H9 (cell line): Measurements from ENCODE around the gene CLIC6. TPM values are rescaled to one million over a fixed set of nuclear protein-coding genes. Genes with fewer than 3 reads are reported as not detected.

Source experiments
- DNase-seq: peaks from one replicate; pipeline ENCODE4 v3.0.0-alpha.2; 2017
- H2AFZ ChIP-seq: one replicate; pipeline ENCODE4 v1.6.1; 2013; ENCODE audit warnings: mild to moderate bottlenecking, low read length, control low read depth, moderate library complexity
- H2AK5ac ChIP-seq: 2 replicates; pipeline ENCODE4 v1.6.1; 2013; ENCODE audit warnings: low read length, control low read depth, mixed read lengths; ENCODE audit not compliant: insufficient read length
- H2BK120ac ChIP-seq: one replicate; pipeline ENCODE4 v1.6.1; 2013; ENCODE audit warnings: low read depth, mild to moderate bottlenecking, low read length, control low read depth, inconsistent platforms; ENCODE audit not compliant: poor library complexity, severe bottlenecking
- H2BK12ac ChIP-seq: 2 replicates; pipeline ENCODE4 v1.6.1; 2013; ENCODE audit warnings: low read length, control low read depth, mixed read lengths, low read depth; ENCODE audit not compliant: insufficient read length
- H2BK15ac ChIP-seq: 2 replicates; pipeline ENCODE4 v1.6.1; 2013; ENCODE audit warnings: low read depth, low read length, control low read depth
- H2BK20ac ChIP-seq: one replicate; pipeline ENCODE4 v1.6.1; 2013; ENCODE audit warnings: low read depth, mild to moderate bottlenecking, low read length, control low read depth, inconsistent platforms; ENCODE audit not compliant: poor library complexity, severe bottlenecking
- H2BK5ac ChIP-seq: 2 replicates; pipeline ENCODE4 v1.6.1; 2013; ENCODE audit warnings: low read length, control low read depth, mixed read lengths; ENCODE audit not compliant: insufficient read length
- H3K14ac ChIP-seq: 2 replicates; pipeline ENCODE4 v1.6.1; 2013; ENCODE audit warnings: low read length, control low read depth; ENCODE audit not compliant: insufficient read depth
- H3K18ac ChIP-seq: 2 replicates; pipeline ENCODE4 v1.6.1; 2013; ENCODE audit warnings: low read depth, mild to moderate bottlenecking, mixed read lengths, low read length, control low read depth; ENCODE audit not compliant: insufficient read length
- H3K23ac ChIP-seq: 2 replicates; pipeline ENCODE4 v1.6.1; 2013; ENCODE audit warnings: low read length, control low read depth, mixed read lengths, low read depth; ENCODE audit not compliant: insufficient read length
- H3K23me2 ChIP-seq: 2 replicates; pipeline ENCODE4 v1.6.1; 2013; ENCODE audit warnings: low read depth, mild to moderate bottlenecking, mixed read lengths, low read length, control low read depth; ENCODE audit not compliant: insufficient read length, poor library complexity, severe bottlenecking
- H3K27ac ChIP-seq: 2 replicates; pipeline ENCODE4 v1.5.1; 2013; ENCODE audit warnings: low read length, control low read depth, mixed read lengths, low read depth; ENCODE audit not compliant: insufficient read length
- H3K27me3 ChIP-seq: 2 replicates; pipeline ENCODE4 v1.6.1; 2013; ENCODE audit warnings: low read length, control low read depth, inconsistent platforms; ENCODE audit not compliant: insufficient read depth
- H3K4ac ChIP-seq: 2 replicates; pipeline ENCODE4 v1.6.1; 2013; ENCODE audit warnings: low read depth, mild to moderate bottlenecking, control low read depth, inconsistent platforms, low read length, moderate library complexity
- H3K4me1 ChIP-seq: 2 replicates; pipeline ENCODE4 v1.6.1; 2013; ENCODE audit warnings: low read length, control low read depth, inconsistent platforms; ENCODE audit not compliant: insufficient read depth
- H3K4me2 ChIP-seq: 2 replicates; pipeline ENCODE4 v1.6.1; 2013; ENCODE audit warnings: low read length, control low read depth, mixed read lengths; ENCODE audit not compliant: insufficient read length, insufficient read depth
- H3K56ac ChIP-seq: 2 replicates; pipeline ENCODE4 v1.6.1; 2013; ENCODE audit warnings: low read depth, mild to moderate bottlenecking, mixed read lengths, low read length, control low read depth; ENCODE audit not compliant: insufficient read length
- H3K79me1 ChIP-seq: 2 replicates; pipeline ENCODE4 v1.6.1; 2013; ENCODE audit warnings: low read depth, mild to moderate bottlenecking, moderate library complexity, low read length, control low read depth, inconsistent platforms; ENCODE audit not compliant: insufficient read depth, poor library complexity, severe bottlenecking
- H3K79me2 ChIP-seq: 2 replicates; pipeline ENCODE4 v1.6.1; 2013; ENCODE audit warnings: low read length, control low read depth, inconsistent platforms; ENCODE audit not compliant: insufficient read depth
- H3K9ac ChIP-seq: 2 replicates; pipeline ENCODE4 v1.6.1; 2013; ENCODE audit warnings: low read length, control low read depth, mixed read lengths; ENCODE audit not compliant: insufficient read length; ENCODE audit errors: extremely low read depth
- H3K9me3 ChIP-seq: one replicate; pipeline ENCODE4 v1.6.1; 2013; ENCODE audit warnings: low read depth, low read length, inconsistent platforms; ENCODE audit not compliant: control insufficient read depth
- H3T11ph ChIP-seq: one replicate; pipeline ENCODE4 v1.6.1; 2013; ENCODE audit warnings: mild to moderate bottlenecking, low read length, control low read depth, inconsistent platforms
- H4K20me1 ChIP-seq: one replicate; pipeline ENCODE4 v1.6.1; 2013; ENCODE audit not compliant: control insufficient read depth, insufficient read length, insufficient read depth
- H4K5ac ChIP-seq: 2 replicates; pipeline ENCODE4 v1.6.1; 2013; ENCODE audit warnings: low read depth, mild to moderate bottlenecking, mixed read lengths, low read length, control low read depth; ENCODE audit not compliant: insufficient read length
- H4K8ac ChIP-seq: replicated peaks from 2 replicates; pipeline ENCODE4 v1.6.1; 2013; ENCODE audit warnings: low read length, control low read depth, mixed read lengths, low read depth; ENCODE audit not compliant: insufficient read length
- H4K91ac ChIP-seq: 2 replicates; pipeline ENCODE4 v1.6.1; 2013; ENCODE audit warnings: low read depth, mild to moderate bottlenecking, moderate library complexity, mixed read lengths, low read length, control low read depth; ENCODE audit not compliant: insufficient read length
- H3K27ac Mint-ChIP-seq, 3 experiments: 2 replicates in 2 of 3; 3 replicates in 1 of 3; pipeline ENCODE4 v1.8.0; 2020 to 2021; ENCODE audit warnings: mixed read lengths in 3 of 3, mild to moderate bottlenecking in 1 of 3, moderate library complexity in 1 of 3
- H3K27me3 Mint-ChIP-seq: 2 replicates; pipeline ENCODE4 v1.8.0; 2021; ENCODE audit warnings: low read depth, mild to moderate bottlenecking, moderate library complexity, mixed read lengths
- H3K36me3 Mint-ChIP-seq, 3 experiments: 2 replicates in 2 of 3; 3 replicates in 1 of 3; pipeline ENCODE4 v1.8.0; 2020 to 2021; ENCODE audit warnings: low read depth in 3 of 3, mixed read lengths in 3 of 3; ENCODE audit not compliant: insufficient read depth in 1 of 3
- H3K4me1 Mint-ChIP-seq, 2 experiments: 2 replicates each; pipeline ENCODE4 v1.8.0; 2020; ENCODE audit warnings: mixed read lengths in 2 of 2
- H3K4me3 Mint-ChIP-seq, 2 experiments: 2 replicates in 1 of 2; 3 replicates in 1 of 2; pipeline ENCODE4 v1.8.0; 2020 to 2021; ENCODE audit warnings: mild to moderate bottlenecking in 2 of 2, mixed read lengths in 2 of 2, moderate library complexity in 1 of 2
- H3K9me3 Mint-ChIP-seq, 2 experiments: 2 replicates in 1 of 2; 3 replicates in 1 of 2; pipeline ENCODE4 v1.8.0; 2020; ENCODE audit warnings: mild to moderate bottlenecking in 2 of 2, mixed read lengths in 2 of 2, moderate library complexity in 1 of 2
- WGBS: extraction: QIAGEN DNeasy Blood & Tissue Kit; methylation state at CpG from one replicate; pipeline ENCODE4 v1.1.7; 2013; ENCODE audit warnings: missing lambda C conversion rate, low lambda C conversion rate, mixed read lengths; ENCODE audit not compliant: insufficient read length; ENCODE audit errors: extremely low coverage; 5-methylcytosine and 5-hydroxymethylcytosine counted together
- total RNA-seq: library from RNA; stranded (reverse); gene quantifications from 2 replicates; pipeline ENCODE4 v1.2.1, GENCODE V29; 2021
- TF ChIP-seq, protein P1 (sequence below): fragments of 200-600 bp; sonication (generic); conservative IDR thresholded peaks from 3 replicates; pipeline ENCODE4 v1.8.0; 2021; ENCODE audit warnings: antibody characterized with exemption, mild to moderate bottlenecking

The CLIC6 gene
- total RNA-seq, 1 experiment from 2014 or later, result 1.3 TPM

DNA sequence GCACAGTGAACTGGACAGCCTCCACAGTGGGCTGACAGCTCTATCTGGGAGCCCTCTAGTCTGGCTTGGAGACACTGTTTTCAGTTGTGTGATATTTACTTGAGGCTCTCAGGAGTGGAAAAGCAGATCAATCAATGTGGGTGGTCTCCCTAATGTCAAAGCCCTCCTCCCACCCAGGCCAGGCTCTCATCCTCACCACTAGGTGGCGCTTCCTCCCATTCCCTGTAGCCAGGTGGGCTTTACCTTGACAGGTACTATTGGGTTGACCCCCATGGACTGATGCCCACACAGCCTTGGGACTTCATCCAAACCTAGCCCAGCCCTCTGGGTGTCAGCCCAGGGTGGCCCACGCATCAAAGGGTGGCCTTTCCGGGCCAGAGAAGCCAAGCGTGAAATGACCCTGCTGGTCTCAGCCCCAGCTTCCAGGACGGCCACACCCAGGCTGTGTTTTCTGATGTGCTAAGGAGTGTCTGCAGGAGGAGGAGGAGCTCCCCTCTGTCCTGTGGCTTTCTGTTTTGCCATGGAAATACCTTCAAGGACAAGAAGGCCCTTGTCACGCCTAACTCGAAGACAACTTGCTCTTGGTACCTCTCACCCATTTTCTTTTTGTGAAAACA lies 54.0 kb downstream of the CLIC6 start:
- Mint-ChIP-seq H3K9me3 (no peaks in the 10 kb centered on the region), H3K36me3 (no peaks in the 10 kb centered on the region), H3K4me1 (0 out of 4 replicates have a peak, but pooled peaks cover 0 to 3% of the 10 kb centered on the region in 2 experiments), H3K27ac (no peak overlapping the region; a peak in 1 of 7 replicates), H3K27me3 (peaks cover 2% of the 10 kb centered on the region; the same call in 1 of the 2 replicates), H3K4me3 (no peak overlapping the region)
- no peak overlapping the region for H2AK5ac ChIP-seq
- H3K23ac ChIP-seq, result no peak overlapping the region
- no peak overlapping the region for H2BK15ac ChIP-seq
- TF ChIP-seq, protein P1, sequence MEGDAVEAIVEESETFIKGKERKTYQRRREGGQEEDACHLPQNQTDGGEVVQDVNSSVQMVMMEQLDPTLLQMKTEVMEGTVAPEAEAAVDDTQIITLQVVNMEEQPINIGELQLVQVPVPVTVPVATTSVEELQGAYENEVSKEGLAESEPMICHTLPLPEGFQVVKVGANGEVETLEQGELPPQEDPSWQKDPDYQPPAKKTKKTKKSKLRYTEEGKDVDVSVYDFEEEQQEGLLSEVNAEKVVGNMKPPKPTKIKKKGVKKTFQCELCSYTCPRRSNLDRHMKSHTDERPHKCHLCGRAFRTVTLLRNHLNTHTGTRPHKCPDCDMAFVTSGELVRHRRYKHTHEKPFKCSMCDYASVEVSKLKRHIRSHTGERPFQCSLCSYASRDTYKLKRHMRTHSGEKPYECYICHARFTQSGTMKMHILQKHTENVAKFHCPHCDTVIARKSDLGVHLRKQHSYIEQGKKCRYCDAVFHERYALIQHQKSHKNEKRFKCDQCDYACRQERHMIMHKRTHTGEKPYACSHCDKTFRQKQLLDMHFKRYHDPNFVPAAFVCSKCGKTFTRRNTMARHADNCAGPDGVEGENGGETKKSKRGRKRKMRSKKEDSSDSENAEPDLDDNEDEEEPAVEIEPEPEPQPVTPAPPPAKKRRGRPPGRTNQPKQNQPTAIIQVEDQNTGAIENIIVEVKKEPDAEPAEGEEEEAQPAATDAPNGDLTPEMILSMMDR, result peak; percentile 93
- no peaks in the 10 kb centered on the region for H3K79me2 ChIP-seq
- no peaks in the 10 kb centered on the region for H3K4me1 ChIP-seq
- no peak overlapping the region for H2BK12ac ChIP-seq
- H3K18ac ChIP-seq, result no peak overlapping the region
- no peak overlapping the region for H4K5ac ChIP-seq
- H3K23me2 ChIP-seq, result no peaks in the 10 kb centered on the region
- no peaks in the 10 kb centered on the region for H3K9me3 ChIP-seq
- no peak overlapping the region for H3K4ac ChIP-seq
- no peaks in the 10 kb centered on the region for H4K20me1 ChIP-seq
- H2BK5ac ChIP-seq, result no peak overlapping the region
- no peak overlapping the region for H4K91ac ChIP-seq
- H3K9ac ChIP-seq, result no peak overlapping the region
- no peak overlapping the region for H3K27ac ChIP-seq
- H3T11ph ChIP-seq, result no peak overlapping the region
- H3K14ac ChIP-seq, result no peak overlapping the region
- no peak overlapping the region for H4K8ac ChIP-seq
- H3K56ac ChIP-seq, result no peak overlapping the region
- no CpG with 5 or more reads among the region's 7 CpGs for WGBS
- peak; percentile 70 for DNase-seq
- no peak overlapping the region for H2AFZ ChIP-seq
- no peak overlapping the region for H2BK120ac ChIP-seq
- H3K79me1 ChIP-seq, result no peaks in the 10 kb centered on the region
- H3K27me3 ChIP-seq, result no peaks in the 10 kb centered on the region
- no peak overlapping the region for H2BK20ac ChIP-seq
- no peak overlapping the region for H3K4me2 ChIP-seq
